Midbrain (tissue), 1 donor: Measurements from ENCODE around the gene TNFRSF25.

Source experiments
- DNase-seq: peaks from one replicate; lab custom pipeline; 2025; lab: John Stamatoyannopoulos, UW

The TNFRSF25 gene

DNA sequence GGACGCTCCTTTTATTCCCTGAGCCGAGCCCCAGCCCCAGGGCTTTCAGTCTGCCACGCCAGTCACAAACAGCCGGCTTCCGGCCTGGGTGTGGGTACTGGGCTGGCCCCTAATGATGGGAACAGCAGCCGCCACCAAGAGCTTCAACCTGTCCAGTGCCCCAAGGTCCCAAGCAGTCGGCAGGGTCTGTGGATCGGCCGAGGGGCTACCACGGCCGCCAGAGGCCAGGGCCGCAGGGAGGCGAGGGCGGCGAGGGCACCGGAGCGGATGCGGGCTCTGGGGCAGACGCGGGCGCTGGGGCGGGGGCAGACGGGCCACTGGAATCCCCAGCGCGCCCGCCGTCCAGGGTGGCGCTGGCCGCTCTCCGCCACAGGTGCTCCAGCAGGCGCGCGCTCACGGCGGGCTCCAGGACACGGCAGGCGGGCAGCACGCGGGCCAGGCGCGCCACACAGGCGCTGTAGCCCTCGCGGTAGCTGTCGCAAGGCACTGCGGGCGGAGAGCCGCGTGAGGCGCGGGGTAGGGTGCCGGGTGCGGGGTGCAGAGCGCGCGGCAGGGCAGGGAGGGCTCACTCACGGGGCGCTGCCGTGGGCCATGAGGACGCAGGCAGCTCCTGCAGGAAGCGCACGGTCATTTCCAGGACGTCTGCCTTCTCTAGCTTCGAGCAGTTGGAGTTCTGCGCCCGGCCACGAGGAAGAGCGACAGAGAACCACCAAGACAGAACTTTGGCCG is 47.1 kb downstream of the TNFRSF25 start:
- no peak for DNase-seq

DNA sequence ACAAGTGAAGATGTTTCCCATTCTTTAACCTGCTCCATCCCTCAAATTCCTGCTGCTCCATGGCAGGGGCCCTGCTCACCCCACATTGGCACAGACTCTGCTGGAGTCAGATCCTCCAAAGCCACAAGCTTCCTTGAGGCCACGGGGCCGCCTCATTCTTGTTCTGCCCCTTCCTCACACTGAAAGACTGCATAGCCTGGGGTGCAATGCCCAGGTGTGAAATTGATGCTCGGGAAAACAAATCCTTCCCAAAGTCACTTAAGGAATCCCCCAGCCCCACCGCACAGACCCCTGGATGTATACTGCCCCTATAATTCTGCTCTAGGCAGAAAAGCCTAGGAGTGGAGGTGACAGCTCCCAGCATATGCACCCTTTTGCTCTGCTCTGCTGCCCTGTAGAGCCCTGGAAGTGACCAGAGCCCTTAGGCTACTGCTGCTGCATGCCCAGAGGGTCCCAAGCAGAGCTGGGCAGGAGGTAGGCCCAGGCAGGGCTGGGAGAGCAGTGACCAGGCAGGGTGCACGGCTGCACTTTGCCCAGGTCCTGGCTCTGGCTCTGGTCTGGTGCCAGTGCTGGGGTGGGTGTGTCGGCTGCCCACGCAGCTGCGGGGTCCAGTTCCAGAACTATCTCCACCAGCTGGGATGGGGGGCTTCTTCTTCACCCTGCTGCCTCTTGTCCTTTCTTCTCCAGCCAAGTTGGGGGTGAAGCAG is 47.9 kb downstream of the TNFRSF25 start:
- DNase-seq, result no peak

DNA sequence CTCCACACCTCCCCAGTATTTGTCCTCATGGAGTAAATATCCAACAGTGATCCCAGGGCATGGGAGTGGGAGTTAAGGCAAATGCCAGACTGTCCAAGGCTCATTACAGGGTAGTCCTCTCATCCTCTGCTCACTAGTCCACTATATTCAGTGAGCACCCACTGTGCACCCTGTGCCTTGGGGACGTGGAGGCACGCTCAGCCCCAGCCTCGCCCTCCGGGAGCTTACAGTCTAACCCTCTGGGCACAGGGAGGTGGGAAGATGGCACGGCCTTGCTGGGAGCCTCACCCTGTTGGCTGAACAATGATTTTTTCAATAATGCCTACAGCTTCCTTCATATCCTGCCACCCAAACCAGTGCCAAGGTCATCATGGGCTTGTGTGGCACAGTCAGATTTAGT is 49.1 kb downstream of the TNFRSF25 start:
- no peak for DNase-seq

DNA sequence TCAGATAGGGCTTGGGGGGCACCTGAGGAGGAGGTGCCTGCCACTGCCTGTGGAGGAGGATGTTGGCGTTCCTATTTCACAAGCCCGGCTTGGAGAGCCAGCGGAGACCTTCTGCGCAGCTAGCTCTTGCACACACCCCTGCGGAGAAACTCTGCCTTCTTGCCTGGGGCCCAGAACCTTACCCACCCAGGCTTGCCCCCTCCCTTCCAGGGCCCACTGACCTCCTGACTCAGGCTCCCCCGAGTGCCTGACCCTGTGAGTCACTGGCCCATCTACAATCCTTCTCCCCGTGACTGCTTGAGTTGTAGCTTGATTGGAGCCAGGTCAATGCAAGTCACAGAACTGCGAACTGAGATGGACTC is 49.7 kb downstream of the TNFRSF25 start:
- no peak for DNase-seq

DNA sequence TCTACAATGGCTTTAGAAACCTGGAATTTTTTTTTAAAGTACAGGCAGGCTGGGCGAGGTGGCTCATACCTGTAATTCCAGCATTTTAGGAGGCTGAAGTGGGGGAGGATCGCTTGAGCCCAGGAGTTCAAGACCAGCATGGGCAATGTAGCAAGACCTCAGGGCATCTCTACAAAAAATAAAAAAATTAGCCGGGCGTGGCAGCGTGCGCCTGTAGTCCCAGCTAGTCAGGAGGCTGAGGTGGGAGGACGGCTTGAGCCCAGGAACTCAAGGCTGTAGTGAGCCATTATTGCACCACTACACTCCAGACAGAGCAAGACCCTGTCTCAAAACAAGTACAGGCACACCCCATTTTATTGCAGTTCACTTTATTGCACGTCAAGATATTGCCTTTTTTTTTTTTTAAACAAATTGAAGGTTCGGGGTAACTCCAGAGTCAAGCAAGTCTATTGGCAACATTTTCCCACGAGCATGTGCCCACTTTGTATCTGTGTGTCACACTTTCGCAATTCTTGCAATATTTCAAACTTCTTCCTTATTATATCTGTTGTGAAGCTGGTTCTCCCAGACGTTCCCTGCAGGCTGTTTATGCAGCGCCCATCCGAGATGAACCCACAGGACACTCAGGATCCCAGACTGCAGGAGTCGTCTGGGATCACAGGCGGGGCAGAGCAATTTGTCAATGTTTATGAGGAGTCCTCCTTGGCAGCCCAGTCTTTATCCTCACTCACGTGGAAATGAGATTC is 50.9 kb downstream of the TNFRSF25 start:
- DNase-seq, result no peak

DNA sequence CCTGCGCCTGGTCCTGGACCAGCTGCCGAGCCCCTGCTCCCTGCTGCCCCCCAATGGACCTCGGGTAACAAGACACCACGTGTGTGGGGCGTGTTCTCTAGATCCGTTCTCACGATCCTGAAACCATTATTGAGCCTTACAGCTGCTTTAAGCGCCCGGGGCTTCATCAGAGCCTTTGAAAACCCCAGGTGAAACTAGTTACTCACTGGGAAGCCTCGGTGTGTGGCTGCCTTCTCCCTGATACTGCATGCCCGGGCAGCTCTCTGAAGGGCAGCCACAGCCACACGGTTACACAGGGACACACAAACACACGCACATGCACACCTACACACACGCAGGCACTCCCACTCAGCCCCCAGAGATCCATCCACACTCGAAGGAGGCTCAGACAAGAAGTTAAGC is 51.5 kb downstream of the TNFRSF25 start:
- no peak for DNase-seq

DNA sequence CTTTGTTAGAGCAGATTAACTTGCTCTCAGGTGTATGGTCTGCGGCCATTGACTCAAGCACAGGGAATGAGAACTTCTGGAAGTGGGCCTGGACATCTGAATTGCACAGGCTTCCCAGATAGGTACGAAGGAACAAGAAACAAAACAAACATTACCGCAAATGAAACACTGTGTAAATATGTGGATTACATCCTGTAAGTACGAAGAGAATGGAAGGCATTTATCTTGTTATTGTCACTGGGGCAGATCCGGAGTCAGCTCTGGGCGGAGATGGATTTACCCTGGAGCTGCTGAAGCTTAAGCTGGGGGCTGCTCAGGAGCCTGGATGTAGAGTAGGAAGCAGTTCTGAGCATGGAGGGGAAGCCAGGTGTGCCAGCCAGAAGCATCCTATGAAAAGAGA is 53.1 kb downstream of the TNFRSF25 start:
- DNase-seq, result no peak
